Breast epithelium (tissue), 4 donors: ENCODE results near the gene MACROD1. TPM values are rescaled to one million over a fixed set of nuclear protein-coding genes. Genes with fewer than 3 reads are reported as not detected.

Source experiments
- DNase-seq, 2 donors: peaks; one replicate each; pipeline ENCODE4 v3.0.0-alpha.2; 2019; ENCODE audit warnings: low spot score in 2 of 2
- H3K27ac ChIP-seq, 2 donors: fragments of 200-600 bp; sonication (generic) in 1 of 2; one replicate each; pipeline ENCODE4 v1.5.1; 2016 to 2019; ENCODE audit warnings: mild to moderate bottlenecking in 1 of 2
- H3K27me3 ChIP-seq, 2 donors: fragments of 200-600 bp; sonication (generic) in 1 of 2; one replicate each; pipeline versions ENCODE4 v1.5.1 to v1.6.0; 2017 to 2019; ENCODE audit warnings: control low read depth in 1 of 2, mild to moderate bottlenecking in 1 of 2
- H3K36me3 ChIP-seq: fragments of 200-600 bp; one replicate; pipeline ENCODE4 v1.5.1; 2019
- H3K4me1 ChIP-seq, 2 donors: fragments of 200-600 bp; sonication (generic); one replicate each; pipeline ENCODE4 v1.5.1; 2016 to 2019; ENCODE audit warnings: control low read depth in 1 of 2
- H3K4me3 ChIP-seq, 3 donors: fragments of 200-600 bp; sonication (generic); 1 replicate in 2 of 3; 2 replicates in 1 of 3; pipeline ENCODE4 v1.5.1; 2016 to 2019; ENCODE audit warnings: mild to moderate bottlenecking in 3 of 3, moderate library complexity in 2 of 3
- H3K9me3 ChIP-seq, 2 donors: fragments of 200-600 bp; sonication (generic) in 1 of 2; one replicate each; pipeline ENCODE4 v1.5.1; 2016 to 2019; ENCODE audit warnings: control low read depth in 1 of 2
- POLR2A ChIP-seq: fragments of 450-650 bp; IDR thresholded peaks from one replicate; pipeline ENCODE4 v1.6.1; 2016; ENCODE audit warnings: antibody characterized with exemption, mild to moderate bottlenecking, moderate library complexity
- POLR2AphosphoS5 ChIP-seq, 3 donors: sonication (generic); formaldehyde crosslinking; IDR thresholded peaks; one replicate each; pipeline ENCODE4 v1.6.1; 2017; ENCODE audit warnings: antibody characterized with exemption in 3 of 3
- intact Hi-C: fragments of 100-400 bp; cut with DNase I; formaldehyde crosslinking; loops from one replicate; pipeline ENCODE4 v1.15.1; 2023; ENCODE audit warnings: low total_unique reads
- total RNA-seq, 3 donors: library from RNA; depleted of rRNA; stranded (reverse); fragments of >200 nt; gene quantifications; one replicate each; pipeline ENCODE4 v1.1.0, GENCODE V29; 2016
- TF ChIP-seq, protein P1 (sequence below), 3 donors: fragments of 450-650 bp; IDR thresholded peaks; one replicate each; pipeline ENCODE4 v1.5.1; 2016 to 2017; ENCODE audit warnings: antibody characterized with exemption in 3 of 3, mild to moderate bottlenecking in 3 of 3, moderate library complexity in 3 of 3

The MACROD1 gene
- total RNA-seq, 3 donors from 2014 or later, result 19.7 to 113 (median 40.3) TPM

DNA sequence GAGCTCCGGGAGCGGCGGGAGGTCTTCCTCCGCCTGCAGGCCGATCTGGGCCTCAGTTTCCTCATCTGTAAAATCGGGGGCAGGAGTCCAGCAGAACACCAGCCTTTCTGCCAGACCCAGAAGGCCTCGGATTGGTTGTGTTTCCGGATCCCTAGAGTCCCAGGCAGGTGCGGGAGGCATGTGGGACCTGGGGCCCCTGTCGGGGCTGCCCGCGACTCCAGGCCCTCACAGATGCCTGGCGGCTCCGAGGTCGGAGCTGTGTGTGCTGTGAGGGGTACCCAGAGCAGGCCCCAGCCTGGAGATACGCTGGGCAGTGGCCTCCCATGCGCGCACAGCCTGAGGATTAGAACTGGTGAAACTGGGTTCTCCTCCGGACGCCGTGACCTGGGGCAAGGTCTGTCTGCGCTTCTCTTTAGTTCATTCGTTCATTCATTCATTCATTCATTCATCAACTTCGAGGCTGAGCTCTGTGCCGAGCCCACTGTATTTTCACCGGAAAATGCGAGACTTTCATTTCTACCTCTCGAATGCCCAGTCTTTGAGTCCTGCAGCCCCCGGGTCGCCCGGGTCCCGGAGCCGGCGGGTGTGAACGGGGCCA lies 105.6 kb downstream of the MACROD1 start:
- H3K27me3 ChIP-seq, result no peaks in the 10 kb centered on the region
- no peak overlapping the region for H3K27ac ChIP-seq
- no peak for DNase-seq
- peak overlapping the region; percentile 21 to 58 (median 26) for H3K4me3 ChIP-seq
- H3K9me3 ChIP-seq, result no peaks in the 10 kb centered on the region
- intact Hi-C loops, result no loop called here
- TF ChIP-seq, protein P1, sequence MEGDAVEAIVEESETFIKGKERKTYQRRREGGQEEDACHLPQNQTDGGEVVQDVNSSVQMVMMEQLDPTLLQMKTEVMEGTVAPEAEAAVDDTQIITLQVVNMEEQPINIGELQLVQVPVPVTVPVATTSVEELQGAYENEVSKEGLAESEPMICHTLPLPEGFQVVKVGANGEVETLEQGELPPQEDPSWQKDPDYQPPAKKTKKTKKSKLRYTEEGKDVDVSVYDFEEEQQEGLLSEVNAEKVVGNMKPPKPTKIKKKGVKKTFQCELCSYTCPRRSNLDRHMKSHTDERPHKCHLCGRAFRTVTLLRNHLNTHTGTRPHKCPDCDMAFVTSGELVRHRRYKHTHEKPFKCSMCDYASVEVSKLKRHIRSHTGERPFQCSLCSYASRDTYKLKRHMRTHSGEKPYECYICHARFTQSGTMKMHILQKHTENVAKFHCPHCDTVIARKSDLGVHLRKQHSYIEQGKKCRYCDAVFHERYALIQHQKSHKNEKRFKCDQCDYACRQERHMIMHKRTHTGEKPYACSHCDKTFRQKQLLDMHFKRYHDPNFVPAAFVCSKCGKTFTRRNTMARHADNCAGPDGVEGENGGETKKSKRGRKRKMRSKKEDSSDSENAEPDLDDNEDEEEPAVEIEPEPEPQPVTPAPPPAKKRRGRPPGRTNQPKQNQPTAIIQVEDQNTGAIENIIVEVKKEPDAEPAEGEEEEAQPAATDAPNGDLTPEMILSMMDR (IDR thresholded peaks at IDR 0.05), result no peak
- no peak for TF ChIP-seq POLR2A
- TF ChIP-seq POLR2AphosphoS5 (IDR thresholded peaks at IDR 0.05), result no peak
- no peaks in the 10 kb centered on the region for H3K36me3 ChIP-seq
- no peaks in the 10 kb centered on the region for H3K4me1 ChIP-seq

DNA sequence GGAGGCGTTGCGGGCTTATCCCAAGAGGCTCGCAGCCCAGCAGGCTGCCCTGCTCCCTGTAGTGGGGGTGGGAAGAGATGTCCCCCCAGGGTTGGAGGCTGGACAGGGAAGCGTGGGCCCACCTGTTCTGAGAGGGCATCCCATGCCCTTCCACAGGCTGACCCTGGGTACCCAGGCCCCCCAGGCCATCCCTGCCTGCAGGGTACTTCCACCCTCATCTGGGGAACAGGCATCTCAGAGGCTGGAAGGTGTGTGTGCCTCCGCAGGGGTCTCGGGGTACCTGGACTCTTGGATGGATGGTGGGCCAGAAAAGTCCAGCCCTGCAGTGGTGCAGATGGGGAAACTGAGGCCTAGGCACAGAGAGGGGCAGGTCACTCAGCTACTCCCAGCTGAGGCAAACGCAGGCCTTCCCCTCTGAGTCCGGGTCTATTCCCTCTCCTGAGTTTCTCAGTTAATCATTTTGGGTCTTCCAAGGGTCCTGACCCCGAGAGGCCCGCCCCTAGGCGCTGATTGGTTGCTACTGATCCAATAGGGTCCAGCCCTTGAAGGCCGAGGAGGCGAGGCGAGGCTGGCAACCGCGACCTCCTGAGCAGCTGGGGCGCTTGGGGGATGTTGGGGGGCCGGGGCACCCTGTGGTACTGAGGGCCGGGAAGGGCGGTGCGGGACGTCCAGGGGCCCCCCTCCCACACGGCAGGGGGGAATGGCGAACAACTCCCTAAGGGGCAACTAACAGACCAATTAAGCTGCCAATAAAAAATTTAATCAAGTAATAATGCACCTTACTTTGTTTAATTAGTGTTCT lies 106.4 kb downstream of the MACROD1 start:
- Histone ChIP-seq H3K4me1 (no peaks in the 10 kb centered on the region), H3K27me3 (no peaks in the 10 kb centered on the region), H3K9me3 (no peaks in the 10 kb centered on the region), H3K36me3 (no peaks in the 10 kb centered on the region), H3K27ac (no peak overlapping the region), H3K4me3 (no peak overlapping the region)
- intact Hi-C loops, result no loop called here
- TF ChIP-seq, protein P1 (IDR thresholded peaks at IDR 0.05), result no peak
- TF ChIP-seq POLR2A, result no peak
- TF ChIP-seq POLR2AphosphoS5 (IDR thresholded peaks at IDR 0.05), result no peak
- no peak for DNase-seq

DNA sequence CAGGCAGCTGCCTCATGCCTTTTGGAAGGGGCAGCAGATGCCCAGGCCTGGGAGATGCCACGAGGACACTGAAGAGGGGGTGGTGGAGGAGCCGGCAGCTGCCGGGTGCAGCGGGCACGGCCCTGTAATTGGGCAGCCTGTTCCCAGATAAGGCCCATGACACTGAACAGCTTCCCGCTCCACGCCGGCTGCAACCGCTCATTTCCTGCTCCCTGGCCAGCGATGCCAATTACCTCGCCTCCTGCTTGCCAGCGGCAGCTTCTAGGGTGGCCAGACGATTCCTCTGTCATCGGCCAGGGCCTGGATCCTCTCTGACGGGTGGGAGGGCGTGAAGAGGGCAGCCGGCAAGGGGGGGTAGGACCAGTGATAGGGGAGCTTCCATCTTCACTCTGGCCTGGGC lies 107.4 kb downstream of the MACROD1 start:
- intact Hi-C loops, result no loop called here
- H3K27me3 ChIP-seq, result no peaks in the 10 kb centered on the region
- H3K27ac ChIP-seq, result no peak overlapping the region
- TF ChIP-seq POLR2AphosphoS5 (IDR thresholded peaks at IDR 0.05), result no peak
- TF ChIP-seq, protein P1 (IDR thresholded peaks at IDR 0.05), result no peak
- TF ChIP-seq POLR2A, result no peak
- no peak for DNase-seq
- no peaks in the 10 kb centered on the region for H3K9me3 ChIP-seq
- no peaks in the 10 kb centered on the region for H3K4me1 ChIP-seq
- no peaks in the 10 kb centered on the region for H3K36me3 ChIP-seq
- H3K4me3 ChIP-seq, result no peak overlapping the region

DNA sequence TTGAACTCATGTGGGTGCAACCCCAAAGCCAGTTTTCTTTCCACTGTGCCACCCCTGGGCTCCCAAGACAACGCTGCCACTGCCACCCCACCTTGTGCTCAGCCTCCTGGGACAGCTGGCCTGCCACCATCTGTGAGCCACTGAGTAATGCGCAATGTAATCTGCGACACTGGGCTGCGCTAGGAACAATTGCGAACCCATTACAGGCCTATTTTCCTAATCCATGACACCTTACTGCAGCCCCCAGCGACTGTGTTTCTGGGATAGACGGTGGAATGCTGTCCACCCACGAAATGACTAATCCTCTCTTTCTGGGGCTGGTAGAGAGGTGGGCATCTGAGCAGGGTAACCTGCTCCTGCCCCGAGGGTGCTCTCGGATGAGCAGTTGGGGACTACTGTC lies 108.0 kb downstream of the MACROD1 start:
- Histone ChIP-seq H3K4me3 (no peak overlapping the region), H3K36me3 (no peaks in the 10 kb centered on the region), H3K27ac (no peak overlapping the region), H3K4me1 (no peaks in the 10 kb centered on the region), H3K9me3 (no peaks in the 10 kb centered on the region), H3K27me3 (no peaks in the 10 kb centered on the region)
- DNase-seq, result no peak
- intact Hi-C loops, result no loop called here
- TF ChIP-seq POLR2A (no peak), POLR2AphosphoS5 (IDR thresholded peaks at IDR 0.05) (no peak)
- TF ChIP-seq, protein P1 (IDR thresholded peaks at IDR 0.05), result no peak

DNA sequence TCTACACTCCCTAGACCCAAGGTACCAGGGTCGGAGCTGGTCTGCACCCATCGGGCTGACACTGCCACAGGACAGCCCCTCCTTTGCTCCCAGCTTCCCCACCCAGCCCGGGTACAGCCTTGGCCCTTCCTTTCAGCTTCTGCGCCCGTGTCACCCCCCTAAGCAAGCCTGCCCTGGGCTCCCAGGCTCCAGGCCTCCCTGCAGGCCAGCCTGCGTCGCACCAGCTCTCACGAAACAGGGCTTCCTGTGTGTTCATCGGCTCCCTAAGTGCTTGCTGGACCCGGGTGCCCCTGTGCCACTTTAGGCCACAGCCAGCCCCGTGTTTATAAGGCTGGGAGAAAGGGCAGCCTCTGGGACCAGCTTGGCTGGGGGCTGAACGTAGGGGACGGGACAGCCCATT lies 109.1 kb downstream of the MACROD1 start:
- Histone ChIP-seq H3K36me3 (no peaks in the 10 kb centered on the region), H3K4me3 (no peak overlapping the region), H3K9me3 (no peaks in the 10 kb centered on the region), H3K4me1 (no peaks in the 10 kb centered on the region), H3K27me3 (no peaks in the 10 kb centered on the region), H3K27ac (no peak overlapping the region)
- no peak for DNase-seq
- intact Hi-C loops, result no loop called here
- no peak for TF ChIP-seq POLR2A
- TF ChIP-seq POLR2AphosphoS5 (IDR thresholded peaks at IDR 0.05), result no peak
